Measurements from ENCODE around the gene LBP. TPM values are rescaled to one million over a fixed set of nuclear protein-coding genes. Genes with fewer than 3 reads are reported as not detected.

Gene LBP
- total RNA-seq, 1 experiment from 2014 or later, result 0.52 TPM

- Histone ChIP-seq H3K4me2 (ENCODE audit: insufficient read depth, insufficient read length, low read length) (no peak overlapping the region), H3K56ac (ENCODE audit: insufficient read length, low read depth, low read length) (no peak overlapping the region), H3K27ac (ENCODE audit: insufficient read length, low read depth, low read length) (no peak overlapping the region), H4K5ac (ENCODE audit: insufficient read length, low read depth, low read length) (no peak overlapping the region), H3K23ac (ENCODE audit: insufficient read length, low read depth, low read length) (no peak overlapping the region), H3K27me3 (ENCODE audit: insufficient read depth, low read length) (no peaks in the 10 kb centered on the region), H4K20me1 (ENCODE audit: control insufficient read depth, insufficient read depth, insufficient read length) (no peaks in the 10 kb centered on the region), H3K79me1 (ENCODE audit: insufficient read depth, low read depth, low read length, poor library complexity, severe bottlenecking) (no peaks in the 10 kb centered on the region), H4K91ac (ENCODE audit: insufficient read length, low read depth, low read length) (no peak overlapping the region), H3K4me1 (ENCODE audit: insufficient read depth, low read length) (no peaks in the 10 kb centered on the region), H2BK12ac (ENCODE audit: insufficient read length, low read depth, low read length) (no peak overlapping the region), H2AK5ac (ENCODE audit: insufficient read length, low read length) (no peak overlapping the region), H3K79me2 (ENCODE audit: insufficient read depth, low read length) (no peaks in the 10 kb centered on the region), H2AFZ (ENCODE audit: low read length) (no peak overlapping the region), H2BK15ac (ENCODE audit: low read depth, low read length) (no peak overlapping the region), H3K4ac (ENCODE audit: low read depth, low read length) (no peak overlapping the region), H4K8ac (replicated peaks; ENCODE audit: insufficient read length, low read depth, low read length) (no peak overlapping the region), H3K23me2 (ENCODE audit: insufficient read length, low read depth, low read length, poor library complexity, severe bottlenecking) (no peaks in the 10 kb centered on the region), H2BK5ac (ENCODE audit: insufficient read length, low read length) (no peak overlapping the region), H3K9me3 (ENCODE audit: control insufficient read depth, low read depth, low read length) (no peaks in the 10 kb centered on the region), H3T11ph (ENCODE audit: low read length) (no peak overlapping the region), H2BK20ac (ENCODE audit: low read depth, low read length, poor library complexity, severe bottlenecking) (no peak overlapping the region), H3K18ac (ENCODE audit: insufficient read length, low read depth, low read length) (no peak overlapping the region), H3K9ac (ENCODE audit: extremely low read depth, insufficient read length, low read length) (no peak overlapping the region), H2BK120ac (ENCODE audit: low read depth, low read length, poor library complexity, severe bottlenecking) (no peak overlapping the region), H3K14ac (ENCODE audit: insufficient read depth, low read length) (no peak overlapping the region)
- Mint-ChIP-seq H3K4me3 (no peak overlapping the region), H3K4me1 (peaks cover 6% of the 10 kb centered on the region in 2 experiments; a peak in 2 of 4 replicates), H3K9me3 (peaks cover 24 to 30% of the 10 kb centered on the region in 2 experiments; a peak in 4 of 5 replicates), H3K36me3 (ENCODE audit: insufficient read depth in 1 of 3, low read depth in 3 of 3) (peaks cover 17 to 36% (median 20%) of the 10 kb centered on the region in 3 experiments), H3K27ac (no peak overlapping the region), H3K27me3 (ENCODE audit: low read depth) (no peaks in the 10 kb centered on the region)
- DNase-seq, result no peak
- TF ChIP-seq CTCF (conservative IDR thresholded peaks at IDR 0.05), result no peak
Measured at GRCh38 chr20:38404016-38404415, 57.7 kb downstream of the LBP start.

All from H9 (cell line).